Hippocampal formation (tissue), 2 donors: ENCODE measurements around the gene PNPLA2.
A peak's percentile ranks its signal among the peaks of the same experiment; 100 is the strongest.

Experiments used
- DNase-seq, 2 donors: peaks; one replicate each; lab custom pipeline; 2025; lab: John Stamatoyannopoulos, UW

PNPLA2 gene

DNA sequence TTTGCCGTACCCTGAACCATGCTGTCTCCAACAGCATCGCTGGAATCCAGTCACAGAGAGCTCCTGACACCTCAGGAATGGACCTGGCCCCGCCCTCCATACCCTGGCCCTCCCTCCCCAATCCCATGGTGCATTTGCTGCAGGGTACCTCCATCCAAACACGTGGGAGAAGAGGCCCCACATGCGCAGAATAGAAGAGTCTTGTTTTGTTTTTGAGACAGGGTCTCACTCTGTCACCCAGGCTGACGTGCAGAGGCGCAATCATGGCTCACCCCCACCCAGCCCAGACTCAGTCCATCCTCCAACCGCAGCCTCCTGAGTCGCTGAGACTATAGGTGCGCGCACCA, 2.3 kb upstream of the PNPLA2 start:
- DNase-seq = no peak

DNA sequence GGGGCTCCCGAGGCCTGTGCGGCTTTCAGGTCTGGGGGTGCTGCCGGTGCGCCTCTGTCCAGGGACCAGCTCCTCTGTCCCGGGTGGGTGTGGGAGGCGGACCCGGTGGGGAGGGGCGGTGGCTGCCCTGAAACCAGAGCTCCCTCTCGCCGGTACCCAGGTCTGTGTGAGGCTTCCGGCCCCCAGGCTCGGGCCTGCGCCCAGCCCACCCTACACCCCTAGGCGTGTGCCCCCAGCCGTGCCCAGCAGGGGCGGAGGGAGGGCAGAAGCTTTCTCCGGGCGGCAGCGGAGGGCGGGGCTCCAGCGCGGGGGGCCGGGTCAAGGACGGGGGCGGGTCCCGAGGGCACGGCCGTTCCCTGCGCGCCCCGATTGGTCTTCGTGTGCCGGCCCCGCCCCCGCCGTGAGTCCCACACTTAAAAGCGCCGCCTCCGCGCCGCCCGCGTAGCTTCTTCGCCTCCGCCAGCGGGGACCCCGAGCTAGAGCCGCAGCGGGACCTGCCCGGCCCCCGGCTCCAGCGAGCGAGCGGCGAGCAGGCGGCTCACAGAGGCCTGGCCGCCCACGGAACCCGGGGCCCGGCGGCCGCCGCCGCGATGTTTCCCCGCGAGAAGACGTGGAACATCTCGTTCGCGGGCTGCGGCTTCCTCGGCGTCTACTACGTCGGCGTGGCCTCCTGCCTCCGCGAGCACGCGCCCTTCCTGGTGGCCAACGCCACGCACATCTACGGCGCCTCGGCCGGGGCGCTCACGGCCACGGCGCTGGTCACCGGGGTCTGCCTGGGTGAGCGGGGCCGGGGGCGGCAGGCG, 616 bp downstream of the PNPLA2 start:
- DNase-seq = peak; percentile 85 to 92

DNA sequence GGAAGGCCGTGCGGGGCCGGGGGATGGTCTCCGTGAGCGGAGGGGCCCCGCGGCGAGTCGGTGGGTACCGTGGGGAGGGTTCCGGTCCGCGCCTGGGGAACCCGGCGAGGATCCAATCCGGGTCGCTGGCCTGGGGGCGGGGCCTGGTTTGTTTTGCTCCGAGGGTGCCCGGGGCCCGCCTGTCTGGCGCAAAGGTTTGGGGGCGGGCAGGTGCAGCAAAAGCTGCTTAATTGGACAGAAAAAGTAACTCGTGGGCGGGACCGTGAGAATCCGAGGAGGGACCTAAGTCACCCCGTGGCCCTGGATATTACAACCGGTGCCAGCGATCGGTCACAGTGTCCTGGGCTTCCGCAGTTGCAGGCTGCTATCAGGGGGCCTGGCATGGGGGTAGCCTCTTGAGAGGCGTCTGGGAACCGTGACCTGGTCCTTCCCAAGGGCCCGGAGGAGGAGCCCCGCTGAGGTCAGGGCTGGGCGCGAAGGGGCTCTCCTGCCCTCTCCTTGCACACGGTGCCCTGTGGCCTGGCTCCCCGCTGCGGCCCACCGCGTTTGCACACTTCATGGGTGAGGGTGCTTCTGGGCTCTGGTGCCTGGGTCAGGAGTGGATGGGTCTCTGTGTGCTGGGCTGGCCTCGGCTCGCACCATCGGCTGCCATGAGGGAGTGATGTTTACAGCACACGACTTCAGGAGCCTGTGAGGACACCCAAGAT, 1.4 kb downstream of the PNPLA2 start:
- DNase-seq = peak; percentile 16 to 40

DNA sequence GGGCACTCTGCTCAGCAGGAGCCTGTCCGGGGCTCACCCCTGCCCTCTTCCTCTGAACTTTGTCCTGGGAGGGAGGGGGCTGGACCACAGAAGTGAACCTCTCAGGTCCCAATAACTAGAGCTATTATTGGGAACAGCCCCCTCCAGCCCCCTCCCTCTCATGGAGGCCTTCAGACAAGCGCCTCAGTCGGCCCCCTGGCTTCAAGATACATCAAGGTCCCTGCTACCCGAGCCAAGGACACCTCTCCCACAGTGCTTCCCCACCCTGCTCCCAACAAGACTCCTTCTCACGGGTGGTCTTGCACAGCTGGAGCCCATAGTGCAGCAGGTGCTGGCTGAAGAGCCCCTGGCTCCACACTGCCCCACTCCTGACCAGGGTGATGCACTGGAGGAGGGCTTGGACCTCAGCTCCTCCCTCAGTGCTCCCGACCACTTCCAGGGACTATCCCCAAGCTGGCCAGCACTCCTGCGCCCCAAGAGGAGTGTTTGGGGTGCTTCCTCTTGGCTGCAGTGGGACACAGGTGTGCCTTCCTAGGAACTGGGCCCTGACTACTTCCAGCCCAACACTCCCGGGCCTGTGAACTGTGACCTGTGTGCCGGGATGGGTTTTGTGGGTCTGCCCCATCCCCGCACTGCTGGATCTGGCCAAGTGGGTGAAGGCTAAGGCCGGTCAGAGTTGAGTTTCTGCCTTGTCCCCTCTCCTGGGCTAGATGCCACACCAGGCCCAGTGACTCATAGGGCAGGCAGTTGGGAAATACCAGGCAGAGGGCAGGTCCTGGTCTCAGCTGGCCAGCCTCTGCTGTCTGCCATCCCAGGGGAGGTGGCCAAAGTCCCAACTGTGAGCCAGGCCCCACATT, 2.2 kb downstream of the PNPLA2 start:
- peak in 1 of 2 donors; percentile 32 for DNase-seq

- DNase-seq = no peak
Measured at GRCh38 chr11:821512-822371, 3.0 kb downstream of the PNPLA2 start.

DNA sequence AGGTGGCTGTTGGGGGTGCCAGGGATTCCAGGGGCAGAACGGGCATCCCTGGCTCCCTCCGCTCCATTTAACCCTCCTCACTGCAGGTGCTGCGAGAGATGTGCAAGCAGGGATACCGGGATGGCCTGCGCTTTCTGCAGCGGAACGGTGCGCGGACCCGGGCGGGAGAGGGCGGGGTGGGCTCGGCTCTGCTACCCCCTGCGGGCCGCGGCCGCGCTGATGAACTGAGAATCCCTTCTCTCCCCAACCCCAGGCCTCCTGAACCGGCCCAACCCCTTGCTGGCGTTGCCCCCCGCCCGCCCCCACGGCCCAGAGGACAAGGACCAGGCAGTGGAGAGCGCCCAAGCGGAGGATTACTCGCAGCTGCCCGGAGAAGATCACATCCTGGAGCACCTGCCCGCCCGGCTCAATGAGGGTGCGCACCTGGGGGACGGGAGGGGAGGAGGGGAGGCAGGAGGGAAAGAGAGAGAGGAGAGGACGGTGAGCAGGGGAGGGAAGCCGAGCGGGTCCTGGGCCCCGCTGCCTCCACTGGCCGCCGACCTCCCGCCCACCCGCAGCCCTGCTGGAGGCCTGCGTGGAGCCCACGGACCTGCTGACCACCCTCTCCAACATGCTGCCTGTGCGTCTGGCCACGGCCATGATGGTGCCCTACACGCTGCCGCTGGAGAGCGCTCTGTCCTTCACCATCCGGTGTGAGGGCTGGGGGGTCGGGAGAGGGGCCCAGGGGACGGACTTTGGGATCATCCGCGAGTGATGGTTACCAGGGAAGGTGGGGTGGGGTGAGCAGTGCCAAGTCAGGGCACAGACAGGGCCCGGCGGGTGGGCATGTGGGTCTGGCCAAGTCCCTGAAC, 5.0 kb downstream of the PNPLA2 start:
- no peak for DNase-seq

DNA sequence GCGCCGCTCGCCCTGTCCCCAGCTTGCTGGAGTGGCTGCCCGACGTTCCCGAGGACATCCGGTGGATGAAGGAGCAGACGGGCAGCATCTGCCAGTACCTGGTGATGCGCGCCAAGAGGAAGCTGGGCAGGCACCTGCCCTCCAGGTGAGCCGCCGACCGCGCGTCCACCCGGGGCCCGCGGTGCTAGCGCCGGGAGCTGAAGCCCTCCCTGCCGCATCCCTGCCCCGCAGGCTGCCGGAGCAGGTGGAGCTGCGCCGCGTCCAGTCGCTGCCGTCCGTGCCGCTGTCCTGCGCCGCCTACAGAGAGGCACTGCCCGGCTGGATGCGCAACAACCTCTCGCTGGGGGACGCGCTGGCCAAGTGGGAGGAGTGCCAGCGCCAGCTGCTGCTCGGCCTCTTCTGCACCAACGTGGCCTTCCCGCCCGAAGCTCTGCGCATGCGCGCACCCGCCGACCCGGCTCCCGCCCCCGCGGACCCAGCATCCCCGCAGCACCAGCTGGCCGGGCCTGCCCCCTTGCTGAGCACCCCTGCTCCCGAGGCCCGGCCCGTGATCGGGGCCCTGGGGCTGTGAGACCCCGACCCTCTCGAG, 5.7 kb downstream of the PNPLA2 start:
- DNase-seq = peak in 1 of 2 donors; percentile 48

DNA sequence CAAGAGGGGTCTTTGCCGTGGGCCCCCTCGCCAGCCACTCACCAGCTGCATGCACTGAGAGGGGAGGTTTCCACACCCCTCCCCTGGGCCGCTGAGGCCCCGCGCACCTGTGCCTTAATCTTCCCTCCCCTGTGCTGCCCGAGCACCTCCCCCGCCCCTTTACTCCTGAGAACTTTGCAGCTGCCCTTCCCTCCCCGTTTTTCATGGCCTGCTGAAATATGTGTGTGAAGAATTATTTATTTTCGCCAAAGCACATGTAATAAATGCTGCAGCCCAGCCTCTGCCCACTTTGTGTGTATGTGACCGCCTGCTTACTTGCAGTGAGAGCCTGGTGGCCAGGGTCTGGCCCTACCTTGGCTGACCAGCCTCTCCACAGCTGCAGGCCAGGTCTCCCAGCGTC, 6.2 kb downstream of the PNPLA2 start:
- no peak for DNase-seq

- no peak for DNase-seq
Measured at GRCh38 chr11:825366-826226, 6.9 kb downstream of the PNPLA2 start.

GRCh38 chr11:826227-826621, 7.5 kb downstream of the PNPLA2 start:
- DNase-seq = no peak

DNA sequence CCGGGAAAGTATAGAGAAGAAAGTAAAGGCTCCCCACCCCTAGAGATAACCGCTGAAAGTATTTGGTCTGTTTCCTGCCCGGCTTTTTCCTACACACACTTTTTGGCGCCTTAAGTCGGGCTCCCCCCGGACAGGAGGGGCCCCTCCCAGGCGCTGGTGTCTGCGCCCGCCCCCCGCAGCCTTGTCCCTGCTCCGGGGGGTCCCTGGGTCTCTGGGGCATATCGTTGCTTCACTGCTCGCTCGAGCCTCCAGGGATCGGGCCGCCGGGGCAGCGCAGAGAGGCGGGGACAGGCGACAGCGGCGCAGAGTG, 8.1 kb downstream of the PNPLA2 start:
- DNase-seq = no peak

DNA sequence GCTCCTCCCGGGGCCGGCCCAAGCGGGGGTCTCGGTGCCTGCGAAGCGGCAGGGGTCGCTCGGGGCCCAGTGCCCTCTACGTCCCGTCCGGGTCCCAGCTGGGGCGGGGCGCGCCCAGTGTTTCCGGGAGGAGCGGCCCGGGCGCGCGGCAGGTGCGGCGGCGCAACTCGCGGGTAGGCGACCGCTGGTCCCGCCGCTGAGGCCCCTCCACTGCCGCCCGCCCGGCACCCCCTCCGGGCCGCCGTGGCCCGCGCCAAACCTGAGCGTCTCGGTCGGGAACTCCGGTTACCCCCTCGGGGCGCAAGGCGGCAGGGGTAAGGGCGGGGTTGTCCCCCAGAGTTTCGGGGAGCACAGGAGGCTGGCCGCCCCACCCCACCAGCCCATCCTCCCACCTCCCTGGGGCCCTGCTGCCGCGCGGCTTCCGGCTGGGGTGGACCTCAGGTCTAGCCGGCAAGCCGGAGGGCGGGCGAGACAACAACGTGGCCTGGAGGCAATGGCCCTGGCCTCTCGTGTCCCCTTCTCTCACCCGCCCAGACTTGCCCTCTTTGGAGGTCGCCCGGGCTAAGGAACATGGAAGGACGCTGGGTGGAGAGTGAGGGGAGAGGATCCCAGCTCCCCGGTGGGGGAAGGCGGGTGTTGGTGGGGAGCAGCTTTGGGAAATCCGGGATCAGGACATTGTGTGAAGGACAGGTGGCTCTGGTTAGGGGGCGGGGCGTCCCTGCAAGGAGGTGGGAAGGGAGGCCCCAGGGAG, 8.6 kb downstream of the PNPLA2 start:
- no peak for DNase-seq

DNA sequence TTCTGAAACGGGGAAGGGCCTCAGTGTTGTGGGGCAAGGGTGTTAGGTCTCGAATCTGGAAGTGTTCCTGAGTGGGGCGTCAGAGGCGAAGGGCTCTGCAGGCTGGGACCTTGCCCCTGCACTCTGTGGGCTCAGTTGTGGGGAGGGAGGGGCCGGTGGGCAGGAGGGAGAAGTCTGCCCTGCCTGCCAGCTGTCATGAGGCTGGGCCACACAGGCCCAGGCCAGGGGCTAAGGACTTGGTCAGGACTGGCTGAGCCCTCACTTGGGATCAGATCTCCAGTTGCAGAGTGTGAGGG, 9.1 kb downstream of the PNPLA2 start, which contains the start of gene CRACR2B:
Gene CRACR2B, plus strand, starts transcription at position 23 of the 296 bp plus-strand sequence. CDS start 689 bp downstream, outside the sequence.
- no peak for DNase-seq

GRCh38 chr11:828506-829175, 9.9 kb downstream of the PNPLA2 start:
- DNase-seq = no peak

- no peak for DNase-seq
Measured at GRCh38 chr11:829176-829846, 10.6 kb downstream of the PNPLA2 start.

DNA sequence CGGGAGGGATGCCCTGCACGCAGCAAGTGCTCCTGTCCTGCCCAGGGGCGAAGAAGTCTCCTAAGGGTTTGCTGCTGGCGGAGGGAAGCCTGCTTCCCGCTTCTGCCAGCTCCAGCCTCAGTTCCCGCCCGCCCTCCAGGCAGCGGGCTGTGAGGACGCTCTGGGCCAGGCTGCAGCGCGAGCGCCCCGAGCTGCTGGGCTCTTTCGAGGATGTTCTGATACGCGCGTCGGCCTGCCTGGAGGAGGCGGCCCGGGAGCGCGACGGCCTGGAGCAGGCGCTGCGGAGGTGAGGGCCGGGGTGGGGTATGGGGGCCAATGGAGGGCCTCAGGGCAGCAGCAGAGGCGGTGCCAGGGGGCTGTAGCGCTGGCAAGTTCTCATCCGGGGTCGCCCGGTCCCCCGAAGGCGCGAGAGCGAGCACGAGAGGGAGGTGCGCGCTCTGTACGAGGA, 11.2 kb downstream of the PNPLA2 start:
- DNase-seq = no peak

DNA sequence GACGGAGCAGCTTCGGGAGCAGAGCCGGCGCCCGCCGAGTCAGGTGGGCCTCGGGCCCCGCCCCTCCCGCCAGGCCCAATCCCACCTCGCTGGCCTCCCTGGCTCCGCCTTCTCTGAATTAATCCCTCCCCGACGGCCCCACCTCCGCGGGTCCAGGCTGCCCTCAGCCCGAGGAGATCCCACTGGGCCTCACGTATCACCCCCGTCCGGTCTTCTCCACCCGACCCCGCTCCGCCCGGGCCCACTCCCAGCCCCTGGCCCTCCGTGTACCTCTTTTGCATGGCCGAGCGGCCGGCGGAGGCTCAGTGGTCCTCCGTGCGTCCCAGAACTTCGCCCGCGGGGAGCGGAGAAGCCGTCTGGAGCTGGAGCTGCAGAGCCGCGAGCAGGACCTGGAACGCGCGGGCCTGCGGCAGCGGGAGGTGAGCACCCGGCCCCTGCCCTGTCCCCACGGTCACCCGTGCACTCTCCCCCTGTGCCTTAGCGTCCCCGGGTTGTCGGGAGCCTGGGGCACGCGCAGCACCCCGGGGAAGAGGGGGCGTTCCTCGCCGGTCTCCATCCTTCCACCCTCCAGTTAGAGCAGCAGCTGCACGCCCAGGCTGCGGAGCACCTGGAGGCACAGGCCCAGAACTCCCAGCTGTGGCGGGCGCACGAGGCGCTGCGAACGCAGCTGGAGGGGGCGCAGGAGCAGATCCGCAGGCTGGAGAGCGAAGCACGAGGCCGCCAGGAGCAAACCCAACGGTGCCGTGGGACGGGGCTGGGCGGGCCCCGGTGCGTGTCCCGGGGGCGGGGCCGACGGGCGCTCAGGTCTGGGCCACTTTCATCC, 11.8 kb downstream of the PNPLA2 start:
- DNase-seq = no peak
